CD8-positive, alpha-beta memory T cell (primary cell): ENCODE measurements around the gene ZNF804A. TPM values are rescaled to one million over a fixed set of nuclear protein-coding genes. Genes with fewer than 3 reads are reported as not detected.

Source experiments
- CTCF ChIA-PET: fragments of 350-600 bp; sonication (Branson Sonifier 250); formaldehyde crosslinking; loops from one replicate; lab custom pipeline; 2021; ENCODE audit warnings: antibody characterized with exemption; lab: Charles Lee
- POLR2A ChIA-PET: fragments of 350-600 bp; sonication (Branson Sonifier 250); formaldehyde crosslinking; loops from one replicate; lab custom pipeline; 2021; ENCODE audit warnings: antibody characterized with exemption; lab: Charles Lee
- DNase-seq, 5 donors: peaks; one replicate each; pipeline versions ENCODE4 v3.0.0 to v3.0.0-alpha.2; 2020 to 2022; ENCODE audit warnings: mixed read lengths in 1 of 5
- H3K27ac ChIP-seq: one replicate; pipeline ENCODE4 v1.7.0; 2013; ENCODE audit warnings: low read depth, mild to moderate bottlenecking, low read length, moderate library complexity
- H3K27me3 ChIP-seq: 2 replicates; pipeline ENCODE4 v1.7.0; 2013; ENCODE audit warnings: low read length, mild to moderate bottlenecking; ENCODE audit not compliant: insufficient read depth, poor library complexity, severe bottlenecking
- H3K36me3 ChIP-seq: 2 replicates; pipeline ENCODE4 v1.7.0; 2013; ENCODE audit warnings: mild to moderate bottlenecking, low read length, moderate library complexity; ENCODE audit not compliant: insufficient read depth
- H3K4me1 ChIP-seq: 2 replicates; pipeline ENCODE4 v1.7.0; 2013; ENCODE audit warnings: mild to moderate bottlenecking, low read length, moderate library complexity; ENCODE audit not compliant: insufficient read depth
- H3K4me3 ChIP-seq: 2 replicates; pipeline ENCODE4 v1.7.0; 2013; ENCODE audit warnings: mild to moderate bottlenecking, low read length
- H3K9me3 ChIP-seq: 2 replicates; pipeline ENCODE4 v1.7.0; 2013; ENCODE audit warnings: mild to moderate bottlenecking, low read length
- H3K27ac Mint-ChIP-seq, 8 donors: one replicate each; pipeline ENCODE4 v1.8.0; 2020 to 2021; ENCODE audit warnings: mixed read lengths in 8 of 8, mild to moderate bottlenecking in 6 of 8, inconsistent platforms in 3 of 8, moderate library complexity in 3 of 8
- H3K27me3 Mint-ChIP-seq, 2 donors: one replicate each; pipeline ENCODE4 v1.8.0; 2020 to 2021; ENCODE audit warnings: mixed read lengths in 2 of 2, mild to moderate bottlenecking in 1 of 2, moderate library complexity in 1 of 2
- H3K36me3 Mint-ChIP-seq, 3 donors: one replicate each; pipeline ENCODE4 v1.8.0; 2020 to 2021; ENCODE audit warnings: mixed read lengths in 3 of 3, inconsistent platforms in 1 of 3, mild to moderate bottlenecking in 1 of 3
- H3K4me1 Mint-ChIP-seq, 3 donors: one replicate each; pipeline ENCODE4 v1.8.0; 2020 to 2021; ENCODE audit warnings: mixed read lengths in 3 of 3, inconsistent platforms in 1 of 3, mild to moderate bottlenecking in 1 of 3
- H3K4me3 Mint-ChIP-seq, 7 donors: one replicate each; pipeline ENCODE4 v1.8.0; 2020 to 2021; ENCODE audit warnings: mixed read lengths in 7 of 7, mild to moderate bottlenecking in 6 of 7, moderate library complexity in 4 of 7, inconsistent platforms in 2 of 7
- H3K9me3 Mint-ChIP-seq, 5 donors: one replicate each; pipeline ENCODE4 v1.8.0; 2020 to 2022; ENCODE audit warnings: mixed read lengths in 5 of 5, mild to moderate bottlenecking in 3 of 5, moderate library complexity in 2 of 5, inconsistent platforms in 1 of 5
- polyA plus RNA-seq: library from polyadenylated mRNA; unstranded; fragments of 300-500 nt; fragmentation: Illumina TruSeq; gene quantifications from one replicate; pipeline ENCODE4 v1.2.3, GENCODE V29; 2021
- total RNA-seq, 2 experiments: library from RNA; stranded (reverse); gene quantifications; one replicate each; pipeline ENCODE4 v1.2.3, GENCODE V29; 2021

ZNF804A gene
- total and polyA plus RNA-seq, 3 experiments from 2014 or later = not detected

DNA sequence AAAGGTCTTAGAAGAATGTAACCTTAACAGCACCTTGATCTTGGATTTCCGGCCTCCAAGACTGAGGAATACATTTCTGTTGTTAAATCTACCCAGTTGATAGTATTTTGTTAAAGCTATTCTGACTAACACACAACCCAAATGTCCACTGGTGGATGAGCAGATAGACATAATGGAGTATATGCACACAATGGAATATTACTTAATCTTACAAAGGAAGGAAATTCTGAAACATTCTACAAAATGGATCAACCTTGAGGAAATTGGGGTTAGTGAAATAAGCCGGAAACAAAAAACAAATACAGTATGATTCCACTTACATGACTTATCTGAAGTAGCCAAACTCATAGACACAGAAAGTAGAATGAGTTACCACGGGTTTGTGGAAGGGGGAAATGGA, 168.7 kb downstream of the ZNF804A start:
- Histone ChIP-seq H3K27me3 (no peaks in the 10 kb centered on the region), H3K4me1 (no peaks in the 10 kb centered on the region), H3K4me3 (no peak overlapping the region), H3K27ac (no peak overlapping the region), H3K9me3 (no peaks in the 10 kb centered on the region), H3K36me3 (no peaks in the 10 kb centered on the region)
- Mint-ChIP-seq H3K36me3 (no peaks in the 10 kb centered on the region), H3K4me1 (no peaks in the 10 kb centered on the region), H3K27ac (no peak overlapping the region), H3K9me3 (peaks cover 0 to 7% (median 4%) of the 10 kb centered on the region in 5 donors), H3K4me3 (no peak overlapping the region), H3K27me3 (no peaks in the 10 kb centered on the region)
- POLR2A ChIA-PET = no interaction called here
- CTCF ChIA-PET = no interaction called here
- no peak for DNase-seq

DNA sequence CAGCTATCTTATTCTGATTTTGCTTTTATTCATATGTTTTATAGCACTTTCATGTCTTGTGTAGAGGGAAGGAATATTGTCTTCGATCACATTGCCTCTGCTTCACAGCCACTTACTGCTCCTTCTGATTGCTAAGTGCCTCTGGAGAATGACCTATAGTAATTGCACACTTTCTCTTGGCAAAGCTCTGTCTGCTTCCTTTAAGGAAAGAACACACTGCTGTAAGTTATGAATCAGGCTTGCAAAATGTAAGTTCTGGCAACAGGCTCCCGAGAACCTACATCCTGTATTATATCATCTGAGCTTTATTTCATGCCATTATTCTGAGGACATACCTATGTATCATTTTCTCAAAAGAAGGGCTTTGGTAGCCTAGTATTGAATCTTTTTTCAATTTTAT, 170.7 kb downstream of the ZNF804A start:
- POLR2A ChIA-PET = no interaction called here
- Histone ChIP-seq H3K27ac (no peak overlapping the region), H3K36me3 (no peaks in the 10 kb centered on the region), H3K4me1 (no peaks in the 10 kb centered on the region), H3K4me3 (no peak overlapping the region), H3K27me3 (no peaks in the 10 kb centered on the region), H3K9me3 (no peaks in the 10 kb centered on the region)
- Mint-ChIP-seq H3K4me3 (no peak overlapping the region), H3K4me1 (no peaks in the 10 kb centered on the region), H3K27me3 (no peaks in the 10 kb centered on the region), H3K9me3 (peaks cover 0 to 7% (median 2%) of the 10 kb centered on the region in 5 donors), H3K27ac (no peak overlapping the region), H3K36me3 (no peaks in the 10 kb centered on the region)
- CTCF ChIA-PET = no interaction called here
- DNase-seq = no peak

DNA sequence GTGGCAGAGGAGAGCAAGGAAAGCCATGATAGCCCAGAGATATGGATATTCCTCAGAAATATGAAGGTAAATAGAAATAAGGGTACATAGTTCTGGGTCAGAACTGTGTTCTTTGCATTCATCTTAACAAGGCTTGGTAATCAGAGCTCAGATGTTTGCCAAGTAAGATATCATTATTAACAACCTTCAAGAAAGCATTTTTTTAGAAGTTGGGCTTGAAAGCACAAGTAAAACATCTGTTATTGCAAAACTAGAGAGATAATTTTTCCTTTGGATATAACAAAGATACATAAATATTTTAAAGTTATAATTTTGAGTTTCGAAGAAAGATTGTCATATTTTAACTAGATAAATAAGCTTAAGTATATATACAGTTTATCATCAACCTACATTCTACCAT, 171.4 kb downstream of the ZNF804A start:
- CTCF ChIA-PET = no interaction called here
- no peaks in the 10 kb centered on the region for H3K4me1 ChIP-seq
- Mint-ChIP-seq H3K27ac (no peak overlapping the region), H3K27me3 (no peaks in the 10 kb centered on the region), H3K4me1 (no peaks in the 10 kb centered on the region), H3K4me3 (no peak overlapping the region), H3K9me3 (peaks cover 0 to 10% (median 2%) of the 10 kb centered on the region in 5 donors), H3K36me3 (no peaks in the 10 kb centered on the region)
- H3K36me3 ChIP-seq = no peaks in the 10 kb centered on the region
- POLR2A ChIA-PET = no interaction called here
- no peak overlapping the region for H3K27ac ChIP-seq
- H3K27me3 ChIP-seq = no peaks in the 10 kb centered on the region
- no peak overlapping the region for H3K4me3 ChIP-seq
- no peak for DNase-seq
- H3K9me3 ChIP-seq = no peaks in the 10 kb centered on the region

DNA sequence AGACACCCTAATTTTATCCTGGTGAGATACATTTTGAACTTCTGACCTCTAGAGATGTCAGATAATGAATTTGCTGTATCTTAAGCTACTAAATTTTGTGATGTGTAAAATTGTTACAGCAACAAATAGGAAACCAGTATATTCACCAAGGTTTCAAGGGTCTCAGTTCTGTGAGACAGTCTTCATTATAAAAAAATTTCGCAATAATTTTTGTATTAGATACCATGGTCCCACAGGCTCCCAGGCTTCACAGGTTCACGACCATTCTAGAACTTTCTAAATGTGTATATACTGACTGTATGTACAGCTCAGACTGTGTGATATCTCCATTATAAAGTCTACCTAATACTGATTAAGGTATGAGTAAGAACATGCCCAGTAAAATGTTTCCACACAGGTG, 181.4 kb downstream of the ZNF804A start:
- H3K9me3 Mint-ChIP-seq = peaks cover 0 to 44% (median 5%) of the 10 kb centered on the region in 5 donors
- H3K4me1 Mint-ChIP-seq = no peaks in the 10 kb centered on the region

DNA sequence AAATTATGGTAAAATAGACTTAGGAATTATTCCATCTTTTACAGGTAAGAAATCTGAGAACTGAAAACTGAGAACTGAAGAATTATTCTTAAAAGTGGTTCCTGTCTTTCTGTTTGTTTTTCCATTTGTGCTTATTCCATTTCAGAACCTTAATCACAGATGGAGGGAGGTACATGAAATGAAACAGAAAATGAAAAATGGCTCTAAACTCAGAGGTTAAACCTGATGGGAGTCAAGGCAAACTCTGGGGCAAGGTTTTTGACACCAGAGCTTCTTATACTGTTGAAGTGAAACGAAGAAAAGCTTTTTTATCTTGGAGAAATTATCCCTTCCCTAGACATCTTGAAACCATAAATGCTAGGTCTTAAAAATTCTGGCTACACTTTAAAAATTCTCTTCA, 182.1 kb downstream of the ZNF804A start:
- no peaks in the 10 kb centered on the region for H3K36me3 ChIP-seq
- H3K9me3 Mint-ChIP-seq = peaks cover 0 to 44% (median 5%) of the 10 kb centered on the region in 5 donors
- CTCF ChIA-PET = no interaction called here

More for the DNA sequence above, 181.4 kb downstream of the ZNF804A start:
- no peak overlapping the region for H3K4me3 ChIP-seq
- Mint-ChIP-seq H3K36me3 (no peaks in the 10 kb centered on the region), H3K4me3 (no peak overlapping the region), H3K27me3 (no peaks in the 10 kb centered on the region), H3K27ac (no peak overlapping the region)
- DNase-seq = no peak
- no peaks in the 10 kb centered on the region for H3K36me3 ChIP-seq
- CTCF ChIA-PET = no interaction called here
- no peaks in the 10 kb centered on the region for H3K4me1 ChIP-seq
- H3K9me3 ChIP-seq = no peaks in the 10 kb centered on the region
- H3K27ac ChIP-seq = no peak overlapping the region
- POLR2A ChIA-PET = no interaction called here
- no peaks in the 10 kb centered on the region for H3K27me3 ChIP-seq

DNA sequence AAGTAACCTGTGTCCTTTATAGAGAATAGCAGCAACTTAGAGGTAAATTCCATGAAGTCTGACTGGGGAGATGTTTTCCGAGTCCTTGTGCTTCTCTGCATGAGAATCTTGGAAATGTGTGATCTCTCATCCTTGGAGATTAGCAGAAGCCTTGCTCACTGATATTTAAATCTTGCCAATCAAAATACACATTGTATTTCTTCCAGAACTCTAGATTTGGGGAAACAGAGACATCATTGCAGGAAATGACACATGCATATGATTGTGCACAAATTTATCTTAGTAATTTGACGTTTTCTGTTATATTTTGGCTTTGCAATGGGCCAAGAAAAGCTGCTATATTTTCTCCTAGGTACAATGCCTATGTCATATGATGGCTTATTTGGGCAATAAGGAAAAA, 182.6 kb downstream of the ZNF804A start:
- Mint-ChIP-seq H3K27ac (no peak overlapping the region), H3K9me3 (peaks cover 0 to 40% (median 5%) of the 10 kb centered on the region in 5 donors), H3K4me1 (no peaks in the 10 kb centered on the region), H3K4me3 (no peak overlapping the region), H3K36me3 (no peaks in the 10 kb centered on the region), H3K27me3 (no peaks in the 10 kb centered on the region)
- Histone ChIP-seq H3K4me1 (no peaks in the 10 kb centered on the region), H3K36me3 (no peaks in the 10 kb centered on the region), H3K9me3 (no peaks in the 10 kb centered on the region), H3K27ac (no peak overlapping the region), H3K4me3 (no peak overlapping the region), H3K27me3 (no peaks in the 10 kb centered on the region)
- POLR2A ChIA-PET = no interaction called here
- no peak for DNase-seq
- CTCF ChIA-PET = no interaction called here

More for the DNA sequence above, 182.1 kb downstream of the ZNF804A start:
- Mint-ChIP-seq H3K27ac (no peak overlapping the region), H3K4me1 (no peaks in the 10 kb centered on the region), H3K27me3 (no peaks in the 10 kb centered on the region), H3K36me3 (no peaks in the 10 kb centered on the region), H3K4me3 (no peak overlapping the region)
- no peak for DNase-seq
- Histone ChIP-seq H3K4me1 (no peaks in the 10 kb centered on the region), H3K27ac (no peak overlapping the region), H3K9me3 (no peaks in the 10 kb centered on the region), H3K27me3 (no peaks in the 10 kb centered on the region), H3K4me3 (no peak overlapping the region)
- POLR2A ChIA-PET = no interaction called here

DNA sequence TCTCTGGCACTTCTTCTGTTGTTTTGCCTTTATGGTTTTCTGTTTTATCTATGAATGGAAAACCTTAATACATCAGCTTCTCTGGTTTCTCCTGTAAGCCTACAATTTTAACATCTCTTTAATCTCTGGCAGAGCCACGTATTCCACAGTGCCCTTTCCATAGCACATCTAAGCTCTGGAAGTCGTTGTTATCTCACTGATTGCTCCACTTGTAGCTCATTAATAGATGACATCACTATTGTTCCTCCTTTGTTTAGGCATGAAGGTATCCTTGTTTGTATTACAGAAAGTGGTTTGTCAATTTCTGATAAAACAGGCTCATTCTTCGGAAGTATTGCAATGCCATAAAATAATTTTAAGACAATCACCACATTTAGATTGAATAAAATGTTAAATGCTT, 185.2 kb downstream of the ZNF804A start:
- CTCF ChIA-PET = no interaction called here
- no peak overlapping the region for H3K4me3 ChIP-seq
- H3K9me3 ChIP-seq = no peaks in the 10 kb centered on the region
- peaks cover 0 to 21% (median 5%) of the 10 kb centered on the region in 5 donors for H3K9me3 Mint-ChIP-seq
- POLR2A ChIA-PET = no interaction called here
- H3K4me1 Mint-ChIP-seq = no peaks in the 10 kb centered on the region
- no peaks in the 10 kb centered on the region for H3K27me3 ChIP-seq
- H3K36me3 Mint-ChIP-seq = no peaks in the 10 kb centered on the region
- DNase-seq = no peak
- no peaks in the 10 kb centered on the region for H3K27me3 Mint-ChIP-seq
- no peaks in the 10 kb centered on the region for H3K36me3 ChIP-seq
- H3K27ac ChIP-seq = no peak overlapping the region
- no peaks in the 10 kb centered on the region for H3K4me1 ChIP-seq
- no peak overlapping the region for H3K4me3 Mint-ChIP-seq
- H3K27ac Mint-ChIP-seq = no peak overlapping the region

DNA sequence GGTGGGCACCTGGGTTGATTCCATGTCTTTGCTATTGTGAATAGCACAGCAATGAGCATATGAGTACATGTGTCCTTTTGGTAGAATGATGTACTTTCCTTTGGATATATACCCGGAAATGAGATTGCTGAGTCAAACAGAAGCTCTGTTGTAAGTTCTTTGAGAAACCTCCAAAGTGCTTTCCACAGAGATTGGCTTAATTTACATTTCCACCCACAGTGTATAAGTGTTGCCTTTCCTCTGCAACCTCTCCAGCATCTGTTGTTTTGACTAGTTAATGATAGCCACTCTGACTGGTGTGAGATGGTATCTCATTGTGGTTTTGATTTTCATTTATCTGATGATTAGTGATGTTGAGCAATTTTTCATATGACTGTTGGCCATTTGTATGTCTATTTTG, 194.8 kb downstream of the ZNF804A start:
- Mint-ChIP-seq H3K36me3 (no peaks in the 10 kb centered on the region), H3K4me3 (no peak overlapping the region), H3K27ac (no peak overlapping the region), H3K4me1 (no peaks in the 10 kb centered on the region), H3K27me3 (no peaks in the 10 kb centered on the region), H3K9me3 (peaks cover 7 to 35% (median 8%) of the 10 kb centered on the region in 5 donors)
- no peaks in the 10 kb centered on the region for H3K9me3 ChIP-seq
- no peak for DNase-seq
- ChIA-PET CTCF (no interaction called here), POLR2A (no interaction called here)
- no peak overlapping the region for H3K4me3 ChIP-seq
- H3K36me3 ChIP-seq = no peaks in the 10 kb centered on the region
- H3K27ac ChIP-seq = no peak overlapping the region
- no peaks in the 10 kb centered on the region for H3K4me1 ChIP-seq
- H3K27me3 ChIP-seq = no peaks in the 10 kb centered on the region

DNA sequence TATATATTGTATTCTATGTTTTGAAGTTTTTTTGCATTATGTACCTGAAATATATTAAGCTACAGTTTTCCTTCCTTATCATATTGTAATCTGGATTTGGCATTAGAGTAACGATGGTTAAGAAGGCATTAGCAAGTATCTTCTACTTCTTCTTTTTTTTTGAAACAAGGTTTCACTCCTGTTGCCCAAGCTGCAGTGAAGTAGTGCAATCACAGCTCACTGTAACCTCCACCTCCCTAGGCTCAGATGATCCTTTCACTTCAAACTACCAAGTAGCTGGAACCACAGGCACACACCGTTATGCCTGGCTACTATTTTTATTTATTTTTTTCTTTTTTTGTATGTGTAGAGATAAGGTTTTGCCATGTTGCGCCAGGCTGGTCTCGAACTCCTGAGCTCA, 201.1 kb downstream of the ZNF804A start:
- no peaks in the 10 kb centered on the region for H3K27me3 ChIP-seq
- no peaks in the 10 kb centered on the region for H3K36me3 ChIP-seq
- ChIA-PET POLR2A (no interaction called here), CTCF (no interaction called here)
- DNase-seq = no peak
- Mint-ChIP-seq H3K27me3 (no peaks in the 10 kb centered on the region), H3K4me1 (no peaks in the 10 kb centered on the region), H3K4me3 (no peak overlapping the region), H3K36me3 (no peaks in the 10 kb centered on the region), H3K27ac (no peak overlapping the region), H3K9me3 (peaks cover 3 to 36% (median 10%) of the 10 kb centered on the region in 5 donors)
- H3K4me1 ChIP-seq = no peaks in the 10 kb centered on the region
- H3K4me3 ChIP-seq = no peak overlapping the region
- no peak overlapping the region for H3K27ac ChIP-seq
- H3K9me3 ChIP-seq = no peaks in the 10 kb centered on the region
